ENCODE data around the gene MID1.

DNA sequence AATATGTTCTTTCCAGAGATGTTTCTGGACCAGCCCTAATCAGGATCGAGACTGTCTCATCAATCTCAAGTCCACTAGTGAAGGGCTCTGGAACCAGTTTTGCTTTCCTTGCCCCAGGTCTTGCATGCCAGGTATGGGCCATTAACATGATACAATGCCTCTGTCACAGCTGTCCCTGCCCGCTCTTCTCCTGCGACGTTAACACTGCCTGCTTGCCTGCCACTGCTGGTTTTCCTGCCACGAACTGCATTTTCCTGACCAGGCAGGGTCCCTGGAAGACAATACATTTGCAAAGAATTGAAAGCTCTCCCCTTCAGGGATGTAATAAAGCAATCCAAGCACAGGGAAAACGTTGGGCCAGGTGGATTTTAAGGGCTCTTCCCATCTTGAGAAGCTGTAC lies 200.3 kb downstream of the MID1 start:
- TF ChIP-seq, protein P1, sequence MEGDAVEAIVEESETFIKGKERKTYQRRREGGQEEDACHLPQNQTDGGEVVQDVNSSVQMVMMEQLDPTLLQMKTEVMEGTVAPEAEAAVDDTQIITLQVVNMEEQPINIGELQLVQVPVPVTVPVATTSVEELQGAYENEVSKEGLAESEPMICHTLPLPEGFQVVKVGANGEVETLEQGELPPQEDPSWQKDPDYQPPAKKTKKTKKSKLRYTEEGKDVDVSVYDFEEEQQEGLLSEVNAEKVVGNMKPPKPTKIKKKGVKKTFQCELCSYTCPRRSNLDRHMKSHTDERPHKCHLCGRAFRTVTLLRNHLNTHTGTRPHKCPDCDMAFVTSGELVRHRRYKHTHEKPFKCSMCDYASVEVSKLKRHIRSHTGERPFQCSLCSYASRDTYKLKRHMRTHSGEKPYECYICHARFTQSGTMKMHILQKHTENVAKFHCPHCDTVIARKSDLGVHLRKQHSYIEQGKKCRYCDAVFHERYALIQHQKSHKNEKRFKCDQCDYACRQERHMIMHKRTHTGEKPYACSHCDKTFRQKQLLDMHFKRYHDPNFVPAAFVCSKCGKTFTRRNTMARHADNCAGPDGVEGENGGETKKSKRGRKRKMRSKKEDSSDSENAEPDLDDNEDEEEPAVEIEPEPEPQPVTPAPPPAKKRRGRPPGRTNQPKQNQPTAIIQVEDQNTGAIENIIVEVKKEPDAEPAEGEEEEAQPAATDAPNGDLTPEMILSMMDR (IDR thresholded peaks at IDR 0.05 in 4 of 5, conservative IDR thresholded peaks at IDR 0.05 in 1 of 5) = no peak
- no peak for TF ChIP-seq POLR2A (IDR thresholded peaks at IDR 0.05)

All from gastrocnemius medialis (tissue), 4 donors.